Measurements from ENCODE around the gene CCDC117. TPM values are rescaled to one million over a fixed set of nuclear protein-coding genes. Genes with fewer than 3 reads are reported as not detected.

The CCDC117 gene
- total and polyA plus RNA-seq, 2 donors from 2014 or later, result 8.7 to 16.8 TPM

GRCh38 chr22:28832731-28833130 lies 60.2 kb downstream of the CCDC117 start:
- no peak for FAIRE-seq

GRCh38 chr22:28833276-28833923 lies 60.9 kb downstream of the CCDC117 start:
- TF ChIP-seq CTCF (IDR thresholded peaks at IDR 0.05; ENCODE audit: borderline replicate concordance, extremely low read depth, insufficient read depth), result no peak
- intact Hi-C loops (cut with DNase I), result no loop called here
- no peak for FAIRE-seq

More at GRCh38 chr22:28832731-28833130, 60.2 kb downstream of the CCDC117 start:
- intact Hi-C loops (cut with DNase I), result no loop called here
- H3K4me1 ChIP-seq (ENCODE audit: control insufficient read depth in 2 of 3, insufficient read depth in 2 of 3, low read depth in 1 of 3, low read length in 3 of 3), result peaks cover 0 to 2% (median 0%) of the 10 kb centered on the region in 3 donors
- no peak for TF ChIP-seq CTCF (IDR thresholded peaks at IDR 0.05; ENCODE audit: borderline replicate concordance, extremely low read depth, insufficient read depth)
- no peak for DNase-seq
- no peak overlapping the region for H3K27ac ChIP-seq (ENCODE audit: low read depth in 2 of 2, low read length in 2 of 2)
- H3K27me3 ChIP-seq (ENCODE audit: control insufficient read depth, insufficient read depth, low read length), result no peaks in the 10 kb centered on the region
- H3K36me3 ChIP-seq (ENCODE audit: control insufficient read depth in 2 of 3, insufficient read depth in 3 of 3, low read length in 3 of 3), result no peaks in the 10 kb centered on the region
- no peak overlapping the region for H3K9ac ChIP-seq (ENCODE audit: low read length in 3 of 3)
- no peaks in the 10 kb centered on the region for H3K9me3 ChIP-seq (ENCODE audit: control insufficient read depth in 2 of 3, insufficient read depth in 1 of 3, low read length in 3 of 3)
- no peak overlapping the region for H3K4me3 ChIP-seq (ENCODE audit: low read length in 3 of 3)

GRCh38 chr22:28835630-28836189 lies 63.2 kb downstream of the CCDC117 start:
- H3K4me1 ChIP-seq (ENCODE audit: control insufficient read depth in 2 of 3, insufficient read depth in 2 of 3, low read depth in 1 of 3, low read length in 3 of 3), result no peaks in the 10 kb centered on the region
- DNase-seq, result no peak
- no peak for TF ChIP-seq CTCF (IDR thresholded peaks at IDR 0.05; ENCODE audit: borderline replicate concordance, extremely low read depth, insufficient read depth)

More at GRCh38 chr22:28833276-28833923, 60.9 kb downstream of the CCDC117 start:
- H3K27me3 ChIP-seq (ENCODE audit: control insufficient read depth, insufficient read depth, low read length), result no peaks in the 10 kb centered on the region
- no peak overlapping the region for H3K9ac ChIP-seq (ENCODE audit: low read length in 3 of 3)
- H3K36me3 ChIP-seq (ENCODE audit: control insufficient read depth in 2 of 3, insufficient read depth in 3 of 3, low read length in 3 of 3), result no peaks in the 10 kb centered on the region
- H3K4me3 ChIP-seq (ENCODE audit: low read length in 3 of 3), result no peak overlapping the region
- H3K27ac ChIP-seq (ENCODE audit: low read depth in 2 of 2, low read length in 2 of 2), result no peak overlapping the region
- DNase-seq, result no peak
- no peaks in the 10 kb centered on the region for H3K9me3 ChIP-seq (ENCODE audit: control insufficient read depth in 2 of 3, insufficient read depth in 1 of 3, low read length in 3 of 3)
- H3K4me1 ChIP-seq (ENCODE audit: control insufficient read depth in 2 of 3, insufficient read depth in 2 of 3, low read depth in 1 of 3, low read length in 3 of 3), result peaks cover 0 to 2% (median 0%) of the 10 kb centered on the region in 3 donors

More at GRCh38 chr22:28835630-28836189, 63.2 kb downstream of the CCDC117 start:
- Histone ChIP-seq H3K27ac (ENCODE audit: low read depth in 2 of 2, low read length in 2 of 2) (no peak overlapping the region), H3K9ac (ENCODE audit: low read length in 3 of 3) (no peak overlapping the region), H3K4me3 (ENCODE audit: low read length in 3 of 3) (no peak overlapping the region), H3K27me3 (ENCODE audit: control insufficient read depth, insufficient read depth, low read length) (no peaks in the 10 kb centered on the region), H3K9me3 (ENCODE audit: control insufficient read depth in 2 of 3, insufficient read depth in 1 of 3, low read length in 3 of 3) (no peaks in the 10 kb centered on the region), H3K36me3 (ENCODE audit: control insufficient read depth in 2 of 3, insufficient read depth in 3 of 3, low read length in 3 of 3) (no peaks in the 10 kb centered on the region)
- intact Hi-C loops (cut with DNase I), result no loop called here
- no peak for FAIRE-seq
